HG03135 (cell line): ENCODE measurements around the gene EML6.

Experiments used
- ATAC-seq: cut with Tn5 transposase; IDR thresholded peaks from one replicate; pipeline ENCODE4 v1.9.1; 2021; ENCODE audit warnings: mild to moderate bottlenecking, moderate library complexity; ENCODE audit not compliant: unreplicated experiment

The EML6 gene

GRCh38 chr2:54704688-54705605 is 18.5 kb upstream of the EML6 start:
- ATAC-seq: no peak

GRCh38 chr2:54706622-54707021 is 16.8 kb upstream of the EML6 start:
- no peak for ATAC-seq

- ATAC-seq: no peak
Measured at GRCh38 chr2:54708584-54709335, 14.7 kb upstream of the EML6 start.

GRCh38 chr2:54709336-54709809 is 14.1 kb upstream of the EML6 start:
- no peak for ATAC-seq

- no peak for ATAC-seq
Measured at GRCh38 chr2:54710216-54710615, 13.2 kb upstream of the EML6 start.

- ATAC-seq: no peak
Measured at GRCh38 chr2:54712516-54712915, 10.9 kb upstream of the EML6 start.

- no peak for ATAC-seq
Measured at GRCh38 chr2:54714996-54715395, 8.5 kb upstream of the EML6 start.

- no peak for ATAC-seq
Measured at GRCh38 chr2:54716375-54716774, 7.1 kb upstream of the EML6 start.

- ATAC-seq: no peak
Measured at GRCh38 chr2:54720563-54720962, 2.9 kb upstream of the EML6 start.

GRCh38 chr2:54722641-54723040 is 821 bp upstream of the EML6 start:
- ATAC-seq: no peak

- peak; percentile 2 for ATAC-seq
Measured at GRCh38 chr2:54723996-54724559, 616 bp downstream of the EML6 start.

- no peak for ATAC-seq
Measured at GRCh38 chr2:54724560-54725342, 1.3 kb downstream of the EML6 start.

- ATAC-seq: no peak
Measured at GRCh38 chr2:54725343-54726099, 2.1 kb downstream of the EML6 start.

GRCh38 chr2:54726431-54726830 is 3.0 kb downstream of the EML6 start:
- ATAC-seq: no peak

GRCh38 chr2:54726940-54727339 is 3.5 kb downstream of the EML6 start:
- no peak for ATAC-seq

- no peak for ATAC-seq
Measured at GRCh38 chr2:54728669-54729120, 5.2 kb downstream of the EML6 start.

GRCh38 chr2:54735636-54736035 is 12.2 kb downstream of the EML6 start:
- ATAC-seq: no peak

- no peak for ATAC-seq
Measured at GRCh38 chr2:54738281-54738680, 14.8 kb downstream of the EML6 start.

GRCh38 chr2:54740333-54740732 is 16.9 kb downstream of the EML6 start:
- ATAC-seq: no peak

GRCh38 chr2:54741250-54741649 is 17.8 kb downstream of the EML6 start:
- ATAC-seq: no peak
